ENCODE data around the gene KCNQ1. TPM values are rescaled to one million over a fixed set of nuclear protein-coding genes. Genes with fewer than 3 reads are reported as not detected.

KCNQ1 gene
- total RNA-seq, 2 donors from 2014 or later = 38.9 to 46.1 TPM

- no peaks in the 10 kb centered on the region for H3K9me3 ChIP-seq
These were observed 309.2 kb downstream of the KCNQ1 start for GRCh38 chr11:2754008-2754407.

GRCh38 chr11:2755071-2755470 lies 310.3 kb downstream of the KCNQ1 start:
- Histone ChIP-seq H3K4me3 (no peak overlapping the region), H3K27ac (no peak overlapping the region), H3K27me3 (no peaks in the 10 kb centered on the region), H3K4me1 (peaks cover 6% of the 10 kb centered on the region), H3K9me3 (no peaks in the 10 kb centered on the region), H3K36me3 (replicated peaks in 1 of 2; ENCODE audit: insufficient read depth in 1 of 2, low read depth in 2 of 2) (no peaks in the 10 kb centered on the region)
- ATAC-seq (no peak), DNase-seq (peak in 1 of 4 donors; percentile 2)
- TF ChIP-seq CTCF (IDR thresholded peaks at IDR 0.05) (no peak), POLR2A (IDR thresholded peaks at IDR 0.05) (no peak)
- 91 to 92% methylated on average over 8 of the region's 8 CpGs for WGBS, 2 donors
- intact Hi-C loops (cut with DNase I) = no loop called here

More at GRCh38 chr11:2754008-2754407, 309.2 kb downstream of the KCNQ1 start:
- intact Hi-C loops (cut with DNase I) = no loop called here
- H3K27me3 ChIP-seq = no peaks in the 10 kb centered on the region
- H3K4me1 ChIP-seq = no peaks in the 10 kb centered on the region
- no peak overlapping the region for H3K4me3 ChIP-seq
- DNase-seq (peak in 2 of 4 donors; percentile 1 to 3), ATAC-seq (no peak)
- 94 to 100% methylated on average over 2 of the region's 2 CpGs for WGBS, 2 donors
- no peaks in the 10 kb centered on the region for H3K36me3 ChIP-seq (replicated peaks in 1 of 2; ENCODE audit: insufficient read depth in 1 of 2, low read depth in 2 of 2)
- H3K27ac ChIP-seq = no peak overlapping the region
- no peak for TF ChIP-seq CTCF (IDR thresholded peaks at IDR 0.05)
- TF ChIP-seq POLR2A (IDR thresholded peaks at IDR 0.05) = no peak

GRCh38 chr11:2758751-2759150 lies 313.9 kb downstream of the KCNQ1 start:
- ATAC-seq (no peak), DNase-seq (peak in 2 of 4 donors; percentile 0 to 4)
- Histone ChIP-seq H3K4me3 (no peak overlapping the region), H3K27ac (no peak overlapping the region), H3K9me3 (no peaks in the 10 kb centered on the region), H3K4me1 (peaks cover 6% of the 10 kb centered on the region), H3K36me3 (replicated peaks in 1 of 2; ENCODE audit: insufficient read depth in 1 of 2, low read depth in 2 of 2) (no peaks in the 10 kb centered on the region), H3K27me3 (no peaks in the 10 kb centered on the region)
- WGBS, 2 donors = 93 to 94% methylated on average over 14 of the region's 14 CpGs
- TF ChIP-seq CTCF (IDR thresholded peaks at IDR 0.05) (no peak), POLR2A (IDR thresholded peaks at IDR 0.05) (no peak)
- intact Hi-C loops (cut with DNase I) = no loop called here

DNA sequence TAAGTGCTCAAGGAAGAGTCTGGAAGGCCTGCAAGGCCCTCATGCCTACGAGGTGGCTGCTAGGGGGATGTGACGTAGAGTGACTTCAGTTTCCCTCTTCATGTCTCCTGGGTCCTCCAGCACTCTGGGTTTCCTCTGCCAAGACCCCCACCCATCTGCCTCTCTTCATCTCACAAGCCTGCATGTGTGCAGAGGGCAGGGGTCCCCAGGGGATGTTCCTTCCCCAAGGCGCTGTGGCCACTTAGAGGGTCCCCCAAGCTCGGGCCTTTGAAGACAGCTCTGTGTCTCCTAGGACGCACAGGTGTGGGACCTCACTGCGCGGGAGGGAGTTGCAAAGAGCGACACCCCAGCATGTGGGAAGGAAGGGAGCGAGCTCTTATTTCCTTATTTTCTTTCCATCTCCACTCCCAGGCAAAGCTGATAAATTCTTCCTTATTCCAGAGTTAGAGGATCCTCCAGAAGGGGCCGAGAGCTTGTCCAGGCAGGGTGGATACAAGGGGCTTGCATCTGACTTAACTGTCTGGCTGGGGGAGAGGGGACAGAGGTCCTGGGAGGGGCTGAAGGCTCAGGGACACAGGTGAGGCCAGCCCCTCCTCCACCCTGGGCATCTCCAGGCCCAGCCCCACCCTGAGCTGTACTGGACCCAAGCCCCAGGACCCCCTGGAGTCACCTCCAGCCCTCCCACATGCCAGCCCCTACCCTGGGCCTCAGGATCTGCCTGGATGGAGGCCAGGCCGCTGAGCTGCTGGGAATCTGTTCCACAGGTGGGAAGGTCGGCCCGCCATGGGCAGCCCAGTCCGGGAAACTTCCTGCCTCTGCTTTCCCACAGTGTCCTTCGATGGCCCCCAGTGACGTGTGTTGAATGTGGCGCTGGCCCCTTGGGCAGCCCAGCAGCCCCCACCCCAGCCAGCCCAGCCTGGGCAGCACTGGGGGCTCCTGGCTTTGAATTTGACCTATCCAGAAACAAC lies 314.7 kb downstream of the KCNQ1 start:
- DNase-seq (peak; percentile 13 to 20 (median 18)), ATAC-seq (peak; percentile 44)
- no peak for TF ChIP-seq CTCF (IDR thresholded peaks at IDR 0.05)
- no peak for TF ChIP-seq POLR2A (IDR thresholded peaks at IDR 0.05)
- intact Hi-C loops (cut with DNase I) = no loop called here
- Histone ChIP-seq H3K36me3 (replicated peaks in 1 of 2; ENCODE audit: insufficient read depth in 1 of 2, low read depth in 2 of 2) (no peaks in the 10 kb centered on the region), H3K4me1 (peaks cover 6% of the 10 kb centered on the region), H3K27me3 (no peaks in the 10 kb centered on the region), H3K9me3 (no peaks in the 10 kb centered on the region), H3K4me3 (no peak overlapping the region), H3K27ac (peak overlapping the region in 2 of 4 donors; percentile 38 to 59)
- 79 to 87% methylated on average over 14 to 17 of the region's 17 CpGs for WGBS, 2 donors

All from body of pancreas (tissue), 4 donors.